ENCODE results near the gene SIRT1.
"Not testable (repeated sequence)": the region's sequence is repeated elsewhere in the genome, so short reads cannot be mapped to it uniquely, and the experiment has no call there.

The SIRT1 gene

GRCh38 chr10:67884313-67884841, at the start of gene SIRT1:
Gene SIRT1, plus strand, starts transcription at chr10:67884656. Its CDS starts 66 bp downstream, at chr10:67884722.
- H3K9me3 ChIP-seq = no peaks in the 10 kb centered on the region
- in situ Hi-C loops (cut with MboI; ENCODE audit: low sequenced_read_pairs) = no loop called here
- H3K36me3 ChIP-seq (replicated peaks) = peaks cover 22% of the 10 kb centered on the region
- H3K4me1 ChIP-seq = peaks cover 7% of the 10 kb centered on the region
- no peaks in the 10 kb centered on the region for H3K27me3 ChIP-seq (ENCODE audit: low read depth)
- peak; percentile 94 to 98 for DNase-seq (ENCODE audit: low spot score in 2 of 2)
- peak within 1 kb of the TSS; percentile 83 for H3K4me3 ChIP-seq

DNA sequence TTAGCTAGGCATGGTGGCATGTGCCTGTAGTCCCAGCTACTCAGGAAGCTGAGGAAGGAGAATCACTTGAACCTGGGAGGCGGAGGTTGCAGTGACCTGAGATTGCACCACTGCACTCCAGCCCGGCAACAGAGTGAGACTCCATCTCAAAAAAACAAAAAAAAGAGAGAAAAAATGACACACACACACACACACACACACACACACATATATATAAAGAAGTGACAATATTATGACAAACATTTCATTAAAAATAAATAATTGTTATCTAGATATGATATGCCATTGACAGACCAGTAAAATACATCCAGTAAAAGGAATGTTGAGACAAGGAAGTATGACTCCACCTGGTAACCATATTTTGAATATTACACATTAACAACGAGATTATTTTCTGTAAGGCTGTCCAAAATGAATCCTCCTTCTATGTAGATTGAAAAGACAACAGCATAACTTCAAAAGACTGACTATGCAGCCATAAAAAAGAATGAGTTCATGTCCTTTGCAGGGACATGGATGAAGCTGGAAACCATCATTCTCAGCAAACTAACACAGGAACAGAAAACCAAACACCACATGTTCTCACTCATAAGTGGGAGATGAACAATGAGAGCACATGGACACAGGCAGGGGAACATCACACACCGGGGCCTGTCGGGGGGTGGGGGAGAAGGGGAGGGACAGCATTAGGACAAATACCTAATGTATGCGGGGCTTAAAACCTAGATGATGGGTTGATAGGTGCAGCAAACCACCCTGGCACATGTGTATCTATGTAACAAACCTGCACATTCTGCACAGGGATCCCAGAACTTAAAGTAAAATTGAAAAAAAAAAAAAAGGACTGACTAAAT, 48.7 kb upstream of the SIRT1 start:
- in situ Hi-C loops (cut with MboI; ENCODE audit: low sequenced_read_pairs) = not testable (repeated sequence)

GRCh38 chr10:67836488-67836887, 48.0 kb upstream of the SIRT1 start:
- H3K4me1 ChIP-seq = peaks cover 4% of the 10 kb centered on the region; the same call in 1 of the 2 replicates
- DNase-seq (ENCODE audit: low spot score in 2 of 2) = no peak
- no peaks in the 10 kb centered on the region for H3K27me3 ChIP-seq (ENCODE audit: low read depth)
- in situ Hi-C loops (cut with MboI; ENCODE audit: low sequenced_read_pairs) = no loop called here
- H3K36me3 ChIP-seq (replicated peaks) = no peaks in the 10 kb centered on the region
- H3K9me3 ChIP-seq = peaks cover 5% of the 10 kb centered on the region
- H3K4me3 ChIP-seq = no peak overlapping the region

More for the DNA sequence above, 48.7 kb upstream of the SIRT1 start:
- not testable (repeated sequence) for H3K9me3 ChIP-seq; H3K27me3 ChIP-seq (ENCODE audit: low read depth); H3K36me3 ChIP-seq (replicated peaks); H3K4me1 ChIP-seq; DNase-seq (ENCODE audit: low spot score in 2 of 2); H3K4me3 ChIP-seq

DNA sequence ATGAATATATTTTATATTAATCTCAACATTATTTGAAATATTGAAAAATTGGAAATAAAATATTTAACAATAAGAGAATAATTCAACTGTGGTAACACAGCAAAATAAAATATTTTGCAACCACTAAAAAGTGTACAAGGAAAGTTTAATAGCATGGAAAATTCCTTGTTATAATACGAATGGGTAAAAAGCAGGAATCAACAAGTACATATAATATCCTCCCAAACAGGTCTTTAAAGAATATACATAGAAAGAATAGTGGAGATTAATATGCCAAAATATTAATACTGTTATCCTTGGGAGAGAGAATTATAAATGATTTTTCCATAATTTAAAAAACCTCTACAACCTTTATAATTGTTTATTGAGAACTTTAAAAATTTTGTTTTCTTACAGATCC, 47.5 kb upstream of the SIRT1 start:
- Histone ChIP-seq H3K4me3 (no peak overlapping the region), H3K36me3 (replicated peaks) (no peaks in the 10 kb centered on the region), H3K27me3 (ENCODE audit: low read depth) (no peaks in the 10 kb centered on the region), H3K4me1 (peaks cover 4% of the 10 kb centered on the region; the same call in 1 of the 2 replicates), H3K9me3 (peaks cover 10% of the 10 kb centered on the region)
- DNase-seq (ENCODE audit: low spot score in 2 of 2) = no peak
- in situ Hi-C loops (cut with MboI; ENCODE audit: low sequenced_read_pairs) = no loop called here

- no peaks in the 10 kb centered on the region for H3K27me3 ChIP-seq (ENCODE audit: low read depth)
- peaks cover 11% of the 10 kb centered on the region for H3K9me3 ChIP-seq
- in situ Hi-C loops (cut with MboI; ENCODE audit: low sequenced_read_pairs) = no loop called here
- peak; percentile 22 to 70 for DNase-seq (ENCODE audit: low spot score in 2 of 2)
- H3K4me3 ChIP-seq = no peak within 1 kb of the TSS
- H3K36me3 ChIP-seq (replicated peaks) = no peaks in the 10 kb centered on the region
- H3K4me1 ChIP-seq = peaks cover 4% of the 10 kb centered on the region; the same call in 1 of the 2 replicates
These were observed 46.7 kb upstream of the SIRT1 start, which contains the start of gene DNAJC12 for GRCh38 chr10:67837541-67838314. Gene DNAJC12, minus strand, starts transcription at chr10:67838188. Its CDS starts 177 bp downstream, at chr10:67838011.

DNA sequence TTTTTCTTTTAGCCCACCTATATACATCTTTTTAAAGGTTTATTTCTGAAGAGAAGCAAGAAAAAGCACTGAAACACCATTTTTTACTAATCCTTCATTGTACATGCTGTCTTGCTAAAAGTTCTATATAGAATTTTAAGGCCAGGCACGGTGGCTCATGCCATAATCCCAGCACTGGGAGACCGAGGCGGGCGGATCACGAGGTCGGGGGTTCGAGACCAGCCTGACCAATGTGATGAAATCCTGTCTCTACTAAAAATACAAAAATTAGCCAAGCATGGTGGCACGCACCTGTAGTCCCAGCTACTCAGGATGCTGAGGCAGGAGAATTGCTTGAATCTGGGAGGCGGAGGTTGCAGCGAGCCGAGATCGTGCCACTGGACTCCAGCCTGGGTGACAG, 44.9 kb upstream of the SIRT1 start:
- H3K36me3 ChIP-seq (replicated peaks); H3K4me3 ChIP-seq; DNase-seq (ENCODE audit: low spot score in 2 of 2); in situ Hi-C loops (cut with MboI; ENCODE audit: low sequenced_read_pairs); H3K27me3 ChIP-seq (ENCODE audit: low read depth); H3K4me1 ChIP-seq: not testable (repeated sequence)
- H3K9me3 ChIP-seq = peaks cover 16% of the 10 kb centered on the region

DNA sequence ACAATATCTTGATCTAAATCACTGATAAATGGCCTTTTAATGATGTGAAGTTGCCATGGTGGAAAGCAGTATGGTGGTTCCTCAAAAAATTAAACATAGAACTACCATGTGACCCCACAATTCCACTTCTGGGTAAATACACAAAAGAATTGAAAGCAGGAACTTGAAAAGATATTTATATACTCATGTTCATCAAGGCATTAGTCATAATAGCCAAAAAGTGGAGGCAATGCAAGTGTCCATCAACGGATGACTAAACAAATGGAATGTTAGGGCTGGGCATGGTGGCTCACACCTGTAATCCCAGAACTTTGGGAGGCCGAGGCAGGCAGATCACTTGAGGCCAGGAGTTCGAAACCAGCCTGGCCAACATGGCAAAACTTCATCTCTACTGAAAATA, 44.5 kb upstream of the SIRT1 start:
- in situ Hi-C loops (cut with MboI; ENCODE audit: low sequenced_read_pairs) = no loop called here
- peaks cover 5% of the 10 kb centered on the region for H3K4me1 ChIP-seq
- H3K9me3 ChIP-seq = peaks cover 16% of the 10 kb centered on the region
- peaks cover 4% of the 10 kb centered on the region for H3K27me3 ChIP-seq (ENCODE audit: low read depth)
- no peak for DNase-seq (ENCODE audit: low spot score in 2 of 2)
- H3K4me3 ChIP-seq = no peak overlapping the region
- H3K36me3 ChIP-seq (replicated peaks) = no peaks in the 10 kb centered on the region

- Histone ChIP-seq H3K4me1 (peaks cover 15% of the 10 kb centered on the region), H3K27me3 (ENCODE audit: low read depth) (peaks cover 4% of the 10 kb centered on the region), H3K9me3 (peaks cover 16% of the 10 kb centered on the region), H3K4me3 (no peak overlapping the region), H3K36me3 (replicated peaks) (no peaks in the 10 kb centered on the region)
- in situ Hi-C loops (cut with MboI; ENCODE audit: low sequenced_read_pairs) = no loop called here
- DNase-seq (ENCODE audit: low spot score in 2 of 2) = no peak
These were observed 42.7 kb upstream of the SIRT1 start for GRCh38 chr10:67841737-67842136.

GRCh38 chr10:67843284-67843683, 41.2 kb upstream of the SIRT1 start:
- Histone ChIP-seq H3K36me3 (replicated peaks) (no peaks in the 10 kb centered on the region), H3K27me3 (ENCODE audit: low read depth) (peaks cover 4% of the 10 kb centered on the region), H3K4me3 (no peak overlapping the region), H3K9me3 (peaks cover 16% of the 10 kb centered on the region), H3K4me1 (peaks cover 11% of the 10 kb centered on the region)
- DNase-seq (ENCODE audit: low spot score in 2 of 2) = no peak
- in situ Hi-C loops (cut with MboI; ENCODE audit: low sequenced_read_pairs) = no loop called here

GRCh38 chr10:67849331-67850011, 35.0 kb upstream of the SIRT1 start:
- Histone ChIP-seq H3K9me3 (no peaks in the 10 kb centered on the region), H3K36me3 (replicated peaks) (no peaks in the 10 kb centered on the region), H3K4me1 (peaks cover 13% of the 10 kb centered on the region), H3K4me3 (peak overlapping the region; percentile 74), H3K27me3 (ENCODE audit: low read depth) (no peaks in the 10 kb centered on the region)
- in situ Hi-C loops (cut with MboI; ENCODE audit: low sequenced_read_pairs) = loop anchor here (5.0 to 10.0 kb wide), 2 partner anchors 303 to 455 kb away; no protein-coding TSS in a partner anchor
- peak; percentile 87 to 95 for DNase-seq (ENCODE audit: low spot score in 2 of 2)

- DNase-seq (ENCODE audit: low spot score in 2 of 2) = no peak
- Histone ChIP-seq H3K27me3 (ENCODE audit: low read depth) (no peaks in the 10 kb centered on the region), H3K4me3 (no peak overlapping the region), H3K9me3 (no peaks in the 10 kb centered on the region), H3K36me3 (replicated peaks) (no peaks in the 10 kb centered on the region), H3K4me1 (peaks cover 4% of the 10 kb centered on the region; the same call in 1 of the 2 replicates)
- in situ Hi-C loops (cut with MboI; ENCODE audit: low sequenced_read_pairs) = loop anchor here (5.0 to 10.0 kb wide), 2 partner anchors 301 to 454 kb away; no protein-coding TSS in a partner anchor
These were observed 33.3 kb upstream of the SIRT1 start for GRCh38 chr10:67851186-67851585.

- DNase-seq (ENCODE audit: low spot score in 2 of 2) = no peak
- in situ Hi-C loops (cut with MboI; ENCODE audit: low sequenced_read_pairs) = loop anchor here (5.0 to 10.0 kb wide), 2 partner anchors 300 to 452 kb away; no protein-coding TSS in a partner anchor
- H3K4me1 ChIP-seq = 0 out of 2 replicates have a peak, but pooled peaks cover 2% of the 10 kb centered on the region
- H3K27me3 ChIP-seq (ENCODE audit: low read depth) = no peaks in the 10 kb centered on the region
- H3K4me3 ChIP-seq = no peak overlapping the region
- no peaks in the 10 kb centered on the region for H3K9me3 ChIP-seq
- H3K36me3 ChIP-seq (replicated peaks) = no peaks in the 10 kb centered on the region
These were observed 31.7 kb upstream of the SIRT1 start for GRCh38 chr10:67852761-67853160.

DNA sequence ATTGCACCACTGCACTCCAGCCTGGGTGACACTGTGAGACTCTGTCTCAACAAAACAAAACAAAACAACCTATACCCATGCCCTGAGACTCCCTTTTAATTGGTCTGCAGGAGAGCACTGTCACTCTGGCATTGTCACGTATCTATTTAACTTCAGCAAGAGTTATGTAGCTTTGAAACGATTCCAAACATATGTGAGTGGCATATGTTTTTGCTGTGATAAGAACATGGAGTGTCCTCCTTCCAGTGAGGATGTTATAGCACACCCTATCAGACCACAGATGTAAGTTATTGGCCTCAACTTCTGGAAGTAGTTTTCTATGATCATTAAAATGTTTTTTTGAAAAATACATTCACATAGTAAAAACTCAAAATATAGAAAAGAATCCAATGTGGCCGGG, 30.9 kb upstream of the SIRT1 start:
- in situ Hi-C loops (cut with MboI; ENCODE audit: low sequenced_read_pairs) = loop anchor here (5.0 to 10.0 kb wide), 2 partner anchors 299 to 451 kb away; no protein-coding TSS in a partner anchor

More for the DNA sequence above, 30.9 kb upstream of the SIRT1 start:
- Histone ChIP-seq H3K4me1 (peaks cover 3% of the 10 kb centered on the region), H3K27me3 (ENCODE audit: low read depth) (no peaks in the 10 kb centered on the region), H3K9me3 (no peaks in the 10 kb centered on the region), H3K36me3 (replicated peaks) (no peaks in the 10 kb centered on the region), H3K4me3 (no peak overlapping the region)
- DNase-seq (ENCODE audit: low spot score in 2 of 2) = no peak

Data from HAP-1 (cell line).